HG03280 (cell line): ENCODE results near the gene TPST1.
"Not testable (repeated sequence)": the region's sequence is repeated elsewhere in the genome, so short reads cannot be mapped to it uniquely, and the experiment has no call there.

Experiments used
- ATAC-seq: cut with Tn5 transposase; IDR thresholded peaks from one replicate; pipeline ENCODE4 v1.9.1; 2021; ENCODE audit warnings: mild to moderate bottlenecking, moderate library complexity; ENCODE audit not compliant: unreplicated experiment

The TPST1 gene

GRCh38 chr7:66187905-66188304, 17.2 kb upstream of the TPST1 start:
- ATAC-seq = no peak

GRCh38 chr7:66188645-66189044, 16.5 kb upstream of the TPST1 start:
- no peak for ATAC-seq

- ATAC-seq = no peak
Measured at GRCh38 chr7:66189695-66190503, 15.2 kb upstream of the TPST1 start.

- no peak for ATAC-seq
Measured at GRCh38 chr7:66190504-66190857, 14.7 kb upstream of the TPST1 start.

- no peak for ATAC-seq
Measured at GRCh38 chr7:66193146-66193725, 11.9 kb upstream of the TPST1 start.

- no peak for ATAC-seq
Measured at GRCh38 chr7:66198469-66198868, 6.7 kb upstream of the TPST1 start.

- no peak for ATAC-seq
Measured at GRCh38 chr7:66198956-66199355, 6.2 kb upstream of the TPST1 start.

- ATAC-seq = no peak
Measured at GRCh38 chr7:66202441-66202840, 2.7 kb upstream of the TPST1 start.

- no peak for ATAC-seq
Measured at GRCh38 chr7:66205741-66206090, 582 bp downstream of the TPST1 start.

GRCh38 chr7:66206119-66206933, 1.2 kb downstream of the TPST1 start:
- no peak for ATAC-seq

- no peak for ATAC-seq
Measured at GRCh38 chr7:66206934-66207240, 1.8 kb downstream of the TPST1 start.

- no peak for ATAC-seq
Measured at GRCh38 chr7:66207540-66207939, 2.4 kb downstream of the TPST1 start.

- no peak for ATAC-seq
Measured at GRCh38 chr7:66211429-66211828, 6.3 kb downstream of the TPST1 start.

- ATAC-seq = no peak
Measured at GRCh38 chr7:66213637-66214036, 8.5 kb downstream of the TPST1 start.

GRCh38 chr7:66216687-66217086, 11.6 kb downstream of the TPST1 start:
- no peak for ATAC-seq

- no peak for ATAC-seq
Measured at GRCh38 chr7:66219805-66220204, 14.7 kb downstream of the TPST1 start.

- ATAC-seq = no peak
Measured at GRCh38 chr7:66221442-66221841, 16.3 kb downstream of the TPST1 start.

GRCh38 chr7:66227808-66228207, 22.7 kb downstream of the TPST1 start:
- no peak for ATAC-seq

- not testable (repeated sequence) for ATAC-seq
Measured at GRCh38 chr7:66231326-66232216, 26.4 kb downstream of the TPST1 start.

- ATAC-seq = no peak
Measured at GRCh38 chr7:66233638-66234037, 28.5 kb downstream of the TPST1 start.

GRCh38 chr7:66236713-66237303, 31.7 kb downstream of the TPST1 start:
- ATAC-seq = no peak
